Left lung (tissue), 10 donors: ENCODE measurements around the gene RANGAP1. TPM values are rescaled to one million over a fixed set of nuclear protein-coding genes. Genes with fewer than 3 reads are reported as not detected.

Source experiments
- ATAC-seq: fragments of 200-7000 bp; cut with Tn5 transposase; one replicate; pipeline ENCODE4 v1.9.1; 2020; ENCODE audit warnings: moderate library complexity
- DNase-seq, 4 donors: peaks; one replicate each; pipeline ENCODE4 v3.0.0-alpha.2; 2013 to 2020
- H3K27ac ChIP-seq, 2 donors: fragments of 200-600 bp; sonication (generic) in 1 of 2; one replicate each; pipeline versions ENCODE4 v1.5.0 to v1.8.0; 2020 to 2021
- H3K27me3 ChIP-seq, 2 donors: fragments of 200-600 bp; sonication (generic) in 1 of 2; one replicate each; pipeline versions ENCODE4 v1.5.0 to v1.8.0; 2020 to 2021
- H3K36me3 ChIP-seq, 2 donors: fragments of 200-600 bp; sonication (generic) in 1 of 2; one replicate each; pipeline versions ENCODE4 v1.5.0 to v1.8.0; 2020 to 2021
- H3K4me1 ChIP-seq, 2 donors: fragments of 200-600 bp; one replicate each; pipeline ENCODE4 v1.8.0; 2021
- H3K4me3 ChIP-seq, 2 donors: fragments of 200-600 bp; sonication (generic) in 1 of 2; one replicate each; pipeline versions ENCODE4 v1.5.0 to v1.8.0; 2020 to 2021; ENCODE audit warnings: mild to moderate bottlenecking in 1 of 2
- H3K9me3 ChIP-seq, 2 donors: fragments of 200-600 bp; sonication (generic) in 1 of 2; one replicate each; pipeline versions ENCODE4 v1.5.0 to v1.8.0; 2020 to 2021
- CTCF ChIP-seq, 2 donors: fragments of 200-600 bp; sonication (generic) in 1 of 2; IDR thresholded peaks; one replicate each; pipeline versions ENCODE4 v1.5.0 to v1.8.0; 2021; ENCODE audit warnings: antibody characterized with exemption in 2 of 2
- intact Hi-C, 2 donors: fragments of 100-400 bp; cut with DNase I; formaldehyde crosslinking; loops; one replicate each; pipeline versions ENCODE4 v1.11.2 to v1.14.2; 2022
- polyA plus RNA-seq, 6 donors: library from polyadenylated mRNA; unstranded; fragments of 120-200 nt; gene quantifications; one replicate each; pipeline ENCODE4 v1.2.1, GENCODE V29; 2013; ENCODE audit not compliant: insufficient read length in 6 of 6
- total RNA-seq, 2 donors: library from RNA; stranded (reverse); fragmentation: NEBNext Ultra II Directional; extraction: Animal tissue kit (Norgen Biotek cat#: 25700); gene quantifications; one replicate each; pipeline ENCODE4 v1.2.1, GENCODE V29; 2021
- donor health status: DM: no; HTN: yes; CAD: no.
- donor health status: DM: no; HTN: no; CAD: no.

The RANGAP1 gene
- total and polyA plus RNA-seq, 8 donors: 35.0 to 65.8 (median 40.1) TPM

- peaks cover 0 to 91% of the 10 kb centered on the region in 2 donors for H3K36me3 ChIP-seq
- TF ChIP-seq CTCF (IDR thresholded peaks at IDR 0.05): no peak
- H3K4me3 ChIP-seq: no peak overlapping the region
- H3K27me3 ChIP-seq: no peaks in the 10 kb centered on the region
- no peak overlapping the region for H3K27ac ChIP-seq
- H3K4me1 ChIP-seq: peaks cover 4 to 17% of the 10 kb centered on the region in 2 donors
- intact Hi-C loops: no loop called here
- no peak for ATAC-seq
- no peak for DNase-seq
- no peaks in the 10 kb centered on the region for H3K9me3 ChIP-seq
Measured at GRCh38 chr22:41222846-41223507, 63.0 kb downstream of the RANGAP1 start.

GRCh38 chr22:41217553-41218157, 68.3 kb downstream of the RANGAP1 start:
- H3K27ac ChIP-seq: peak overlapping the region; percentile 87 to 88
- TF ChIP-seq CTCF (IDR thresholded peaks at IDR 0.05): no peak
- peak overlapping the region in 1 of 2 donors; percentile 18 for H3K4me3 ChIP-seq
- peak in 3 of 4 donors; percentile 35 to 81 (median 76) for DNase-seq
- H3K36me3 ChIP-seq: peaks cover 0 to 71% of the 10 kb centered on the region in 2 donors
- H3K27me3 ChIP-seq: no peaks in the 10 kb centered on the region
- intact Hi-C loops: no loop called here
- peak; percentile 92 for ATAC-seq
- H3K4me1 ChIP-seq: peaks cover 12 to 25% of the 10 kb centered on the region in 2 donors
- no peaks in the 10 kb centered on the region for H3K9me3 ChIP-seq

GRCh38 chr22:41216984-41217383, 69.0 kb downstream of the RANGAP1 start:
- no peak for TF ChIP-seq CTCF (IDR thresholded peaks at IDR 0.05)
- Histone ChIP-seq H3K27ac (peak overlapping the region; percentile 87 to 88), H3K27me3 (no peaks in the 10 kb centered on the region), H3K9me3 (no peaks in the 10 kb centered on the region), H3K36me3 (peaks cover 0 to 71% of the 10 kb centered on the region in 2 donors), H3K4me3 (peak overlapping the region in 1 of 2 donors; percentile 18), H3K4me1 (peaks cover 12 to 25% of the 10 kb centered on the region in 2 donors)
- DNase-seq: peak in 2 of 4 donors; percentile 39 to 59
- ATAC-seq: peak; percentile 74
- intact Hi-C loops: no loop called here

GRCh38 chr22:41215926-41216325, 70.1 kb downstream of the RANGAP1 start:
- no peak for TF ChIP-seq CTCF (IDR thresholded peaks at IDR 0.05)
- Histone ChIP-seq H3K27ac (no peak overlapping the region), H3K4me1 (peaks cover 12 to 25% of the 10 kb centered on the region in 2 donors), H3K27me3 (no peaks in the 10 kb centered on the region), H3K9me3 (no peaks in the 10 kb centered on the region), H3K36me3 (peaks cover 0 to 64% of the 10 kb centered on the region in 2 donors), H3K4me3 (no peak overlapping the region)
- no peak for DNase-seq
- intact Hi-C loops: no loop called here
- no peak for ATAC-seq

DNA sequence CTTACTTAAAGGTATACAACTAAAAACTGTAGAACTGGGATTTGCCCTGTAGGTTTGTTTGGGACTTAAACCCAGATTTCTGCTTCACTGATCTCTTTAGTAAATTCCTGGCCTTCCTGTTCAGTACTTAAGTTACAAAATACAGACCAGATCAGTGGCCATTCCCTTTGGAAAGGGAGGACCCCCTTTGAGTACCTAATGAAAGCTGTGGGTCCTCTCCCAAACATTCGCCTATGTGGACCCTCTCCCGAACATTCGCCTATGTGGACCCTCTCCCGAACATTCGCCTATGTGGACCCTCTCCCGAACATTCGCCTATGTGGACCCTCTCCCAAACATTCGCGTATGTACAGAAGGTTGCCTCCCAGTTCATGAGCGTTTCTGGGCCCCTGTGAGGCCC, 70.6 kb downstream of the RANGAP1 start:
- Histone ChIP-seq H3K27ac (no peak overlapping the region), H3K4me1 (peaks cover 12 to 25% of the 10 kb centered on the region in 2 donors), H3K4me3 (no peak overlapping the region), H3K9me3 (no peaks in the 10 kb centered on the region), H3K36me3 (peaks cover 0 to 64% of the 10 kb centered on the region in 2 donors), H3K27me3 (no peaks in the 10 kb centered on the region)
- no peak for ATAC-seq
- DNase-seq: no peak
- TF ChIP-seq CTCF (IDR thresholded peaks at IDR 0.05): no peak
- intact Hi-C loops: no loop called here
